ENCODE measurements around the gene GTPBP2. TPM values are rescaled to one million over a fixed set of nuclear protein-coding genes. Genes with fewer than 3 reads are reported as not detected.
A peak's percentile ranks its signal among the peaks of the same experiment; 100 is the strongest.

Gene GTPBP2, protein sequence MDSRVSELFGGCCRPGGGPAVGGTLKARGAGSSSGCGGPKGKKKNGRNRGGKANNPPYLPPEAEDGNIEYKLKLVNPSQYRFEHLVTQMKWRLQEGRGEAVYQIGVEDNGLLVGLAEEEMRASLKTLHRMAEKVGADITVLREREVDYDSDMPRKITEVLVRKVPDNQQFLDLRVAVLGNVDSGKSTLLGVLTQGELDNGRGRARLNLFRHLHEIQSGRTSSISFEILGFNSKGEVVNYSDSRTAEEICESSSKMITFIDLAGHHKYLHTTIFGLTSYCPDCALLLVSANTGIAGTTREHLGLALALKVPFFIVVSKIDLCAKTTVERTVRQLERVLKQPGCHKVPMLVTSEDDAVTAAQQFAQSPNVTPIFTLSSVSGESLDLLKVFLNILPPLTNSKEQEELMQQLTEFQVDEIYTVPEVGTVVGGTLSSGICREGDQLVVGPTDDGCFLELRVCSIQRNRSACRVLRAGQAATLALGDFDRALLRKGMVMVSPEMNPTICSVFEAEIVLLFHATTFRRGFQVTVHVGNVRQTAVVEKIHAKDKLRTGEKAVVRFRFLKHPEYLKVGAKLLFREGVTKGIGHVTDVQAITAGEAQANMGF
- 46.0 and 47.0 TPM in 2 replicates for total RNA-seq (2014; rRNA removed; shearing (Covaris generic))

DNA sequence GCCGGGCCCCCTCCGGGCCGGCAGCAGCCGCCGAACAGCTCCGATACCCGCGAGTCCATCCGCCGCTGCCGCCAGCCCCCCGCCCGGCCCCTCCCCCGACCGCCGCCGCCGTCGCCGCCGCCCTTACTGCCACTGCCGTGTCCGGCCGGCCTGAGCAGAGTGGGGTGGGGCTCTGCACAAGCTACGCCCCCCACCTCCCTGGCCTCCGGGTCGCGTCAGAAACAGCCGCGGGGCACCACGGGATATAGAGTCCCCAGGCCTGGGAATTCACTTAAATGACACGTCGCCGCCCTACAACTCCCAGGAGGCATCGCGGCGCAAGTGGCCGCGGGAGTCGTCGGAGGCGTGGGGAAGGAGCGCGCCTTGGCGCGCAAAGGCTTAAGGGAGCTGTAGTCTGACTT is at the start of gene GTPBP2:
Gene GTPBP2 (minus strand): TSS at position 161 of the 401 bp plus-strand sequence. CDS start 102 bp downstream, at position 59.
- DNase-seq (ENCODE audit: low spot score), result peak; percentile 99
- in situ Hi-C loops (cut with HindIII; ENCODE audit: low sequenced_read_pairs), result no loop called here

DNA sequence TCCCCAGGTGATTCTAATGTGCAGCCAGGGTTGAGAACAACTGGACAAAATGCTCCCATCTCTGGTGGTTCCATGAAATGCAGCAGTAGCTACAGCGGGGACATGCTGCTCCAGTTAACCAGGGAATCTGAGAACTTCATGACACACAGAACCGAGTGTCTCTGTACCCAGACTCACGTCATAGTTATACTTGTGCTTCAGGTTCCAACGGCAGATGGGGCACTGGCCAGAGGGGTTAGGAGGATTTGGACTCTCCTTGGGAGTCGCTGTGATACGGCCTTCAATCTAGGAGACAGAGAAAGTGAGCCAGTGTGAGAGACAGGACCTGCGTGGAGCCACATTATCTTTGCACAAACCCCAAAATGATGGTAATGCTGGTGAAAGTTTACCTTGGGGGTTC is 49.3 kb upstream of the GTPBP2 start:
- in situ Hi-C loops (cut with HindIII; ENCODE audit: low sequenced_read_pairs), result no loop called here

DNA sequence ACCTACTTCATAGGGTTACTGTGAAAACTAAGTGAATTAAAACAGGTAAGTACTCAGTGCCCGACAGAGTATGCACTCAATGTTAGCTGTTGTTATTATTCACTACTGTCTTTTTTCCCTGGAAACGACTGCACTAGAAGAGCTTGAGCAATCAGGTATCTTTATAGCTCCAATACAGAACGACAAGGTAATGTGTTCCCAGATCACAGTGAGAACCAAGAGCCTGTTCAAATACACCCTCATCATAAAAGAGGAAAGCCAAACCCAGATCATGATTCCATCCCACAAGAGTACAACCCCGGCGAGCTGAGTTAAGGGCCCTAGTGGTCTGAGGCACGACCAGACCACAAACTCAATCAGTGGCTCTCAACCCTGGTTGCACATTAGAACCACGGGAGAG is 48.7 kb upstream of the GTPBP2 start:
- in situ Hi-C loops (cut with HindIII; ENCODE audit: low sequenced_read_pairs), result no loop called here
- DNase-seq (ENCODE audit: low spot score), result no peak

More for the DNA sequence above, 49.3 kb upstream of the GTPBP2 start:
- DNase-seq (ENCODE audit: low spot score), result no peak

DNA sequence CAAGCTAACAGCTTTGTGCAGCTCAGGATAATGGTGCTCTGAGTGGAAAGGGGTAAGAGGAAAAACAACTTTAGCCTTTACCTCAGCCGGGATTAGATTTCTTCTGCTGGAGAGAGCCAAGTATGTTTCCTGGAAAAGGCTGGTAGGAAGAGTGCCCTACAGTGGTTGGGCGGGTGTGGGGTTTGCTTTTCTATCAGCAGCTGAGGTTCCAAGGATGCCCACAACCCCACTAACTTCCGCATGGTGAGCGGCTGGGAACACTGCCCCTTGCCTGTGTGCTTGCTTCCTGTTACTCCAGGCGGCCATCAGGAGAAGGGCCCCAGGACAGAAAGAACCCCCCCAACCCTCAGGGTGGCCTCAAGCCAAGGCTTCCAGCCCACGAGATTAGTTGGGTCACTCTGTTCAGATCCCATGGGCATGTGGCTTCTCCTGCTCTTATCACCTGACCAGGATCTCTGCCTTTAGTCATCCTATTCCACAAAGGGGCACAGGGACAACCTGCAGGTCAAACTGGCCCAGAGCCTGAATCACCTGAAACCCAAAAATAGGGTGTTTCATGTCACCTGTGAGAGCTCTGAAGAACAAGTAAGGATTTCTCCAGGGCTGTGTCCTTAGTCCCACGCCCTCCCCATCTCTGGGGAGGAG is 48.0 kb upstream of the GTPBP2 start:
- in situ Hi-C loops (cut with HindIII; ENCODE audit: low sequenced_read_pairs), result no loop called here
- DNase-seq (ENCODE audit: low spot score), result no peak

- in situ Hi-C loops (cut with HindIII; ENCODE audit: low sequenced_read_pairs), result no loop called here
- no peak for DNase-seq (ENCODE audit: low spot score)
Measured at GRCh38 chr6:43674921-43675320, 45.9 kb upstream of the GTPBP2 start.

DNA sequence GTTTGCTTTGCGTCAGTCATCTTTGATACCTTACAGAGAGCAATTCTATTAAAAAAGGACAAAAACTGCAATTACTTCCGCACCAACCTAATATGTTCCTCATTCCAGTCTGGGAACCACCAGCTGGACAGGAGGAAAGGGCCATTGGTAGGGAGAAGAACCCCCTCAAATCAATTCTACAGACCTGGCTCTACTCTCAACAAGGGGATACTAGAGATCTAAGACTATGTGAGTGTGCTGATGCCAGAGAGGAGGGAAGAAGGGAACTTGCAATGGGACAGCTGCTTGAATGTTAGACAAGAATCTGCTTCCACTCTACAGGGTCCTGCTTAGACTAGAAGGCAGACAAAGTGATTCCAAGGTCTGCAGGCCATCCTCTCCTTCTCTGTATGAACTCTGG is 45.2 kb upstream of the GTPBP2 start:
- in situ Hi-C loops (cut with HindIII; ENCODE audit: low sequenced_read_pairs), result no loop called here

DNA sequence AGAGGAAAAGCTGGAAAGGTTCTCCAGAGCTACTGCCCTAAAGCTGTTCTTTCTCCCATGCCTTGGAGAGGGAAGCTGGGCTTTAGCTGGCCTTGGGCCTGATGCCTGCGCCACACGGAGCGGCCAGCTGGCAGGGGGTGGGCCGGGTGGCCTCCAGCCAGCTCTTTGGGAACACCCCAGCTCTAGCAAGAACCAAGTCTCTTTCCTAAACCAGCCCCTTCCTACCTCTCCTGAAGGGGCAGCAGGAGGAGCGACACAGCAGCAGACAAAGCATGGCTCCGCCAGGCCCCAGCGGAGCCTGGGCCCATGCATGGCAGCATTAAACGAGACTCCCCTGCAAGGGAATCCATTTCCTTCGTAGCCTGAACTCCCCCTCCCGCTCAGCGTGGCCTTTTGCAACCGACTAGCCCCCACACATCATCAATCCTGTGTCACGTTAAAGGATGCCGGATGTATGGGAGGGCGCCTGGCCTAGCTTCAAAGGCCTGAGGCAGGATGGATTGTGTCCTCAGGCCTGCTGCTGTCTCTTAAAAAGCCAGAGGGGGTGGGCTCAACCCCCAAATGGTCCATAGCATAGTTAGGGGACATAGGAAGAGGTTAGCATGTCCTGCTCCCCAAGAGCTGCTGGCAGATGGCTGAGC is 44.5 kb upstream of the GTPBP2 start:
- in situ Hi-C loops (cut with HindIII; ENCODE audit: low sequenced_read_pairs), result no loop called here
- DNase-seq (ENCODE audit: low spot score), result peak; percentile 84

More for the DNA sequence above, 45.2 kb upstream of the GTPBP2 start:
- DNase-seq (ENCODE audit: low spot score), result no peak

DNA sequence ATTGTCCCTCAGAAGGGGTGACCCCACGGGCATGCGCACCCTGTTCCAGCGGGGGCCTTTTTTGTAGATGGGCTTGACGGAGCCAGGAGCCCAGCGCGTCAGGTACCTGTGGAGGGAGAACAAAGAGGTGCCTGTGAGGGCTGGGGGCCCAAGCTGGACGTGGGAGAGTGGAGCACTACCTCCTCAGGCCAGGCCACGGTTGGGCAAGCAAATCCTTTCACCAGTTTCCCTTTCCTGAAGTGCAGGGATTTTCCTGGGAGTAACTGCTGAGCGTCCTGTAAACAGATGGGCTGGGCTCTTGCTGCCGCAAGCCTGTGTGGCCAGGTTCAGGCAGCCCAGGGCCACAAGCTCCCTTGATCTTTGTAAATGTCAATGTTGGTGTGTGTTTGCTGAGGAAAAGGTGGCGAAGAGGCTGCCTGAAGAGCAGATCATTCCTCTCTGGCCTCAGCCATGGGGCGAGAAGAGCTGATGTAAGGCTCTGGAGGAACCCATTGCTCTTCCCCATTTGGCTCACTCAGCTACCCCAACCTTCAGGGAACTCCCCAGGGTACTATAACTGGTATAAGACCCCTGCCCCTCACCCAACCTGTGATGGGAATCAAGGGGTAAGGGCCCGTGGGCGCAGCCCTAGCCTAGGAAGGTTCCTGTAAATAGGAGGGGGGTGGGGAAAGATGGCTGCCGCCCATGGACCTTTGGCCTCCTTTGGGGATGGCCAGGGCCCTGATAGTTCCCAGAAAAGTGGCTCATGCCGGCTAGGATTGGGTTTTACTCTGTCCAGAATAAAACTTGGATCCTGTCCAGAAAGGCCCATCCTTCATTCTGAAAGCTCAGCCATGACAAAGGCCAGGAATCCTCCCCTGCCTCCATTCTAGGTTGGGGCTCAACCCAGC is 43.0 kb upstream of the GTPBP2 start:
- DNase-seq (ENCODE audit: low spot score), result no peak
- in situ Hi-C loops (cut with HindIII; ENCODE audit: low sequenced_read_pairs), result no loop called here

GRCh38 chr6:43671011-43671800 is 42.1 kb upstream of the GTPBP2 start:
- no peak for DNase-seq (ENCODE audit: low spot score)
- in situ Hi-C loops (cut with HindIII; ENCODE audit: low sequenced_read_pairs), result no loop called here

- DNase-seq (ENCODE audit: low spot score), result no peak
- in situ Hi-C loops (cut with HindIII; ENCODE audit: low sequenced_read_pairs), result no loop called here
Measured at GRCh38 chr6:43670623-43670986, 41.5 kb upstream of the GTPBP2 start.

- in situ Hi-C loops (cut with HindIII; ENCODE audit: low sequenced_read_pairs), result no loop called here
- no peak for DNase-seq (ENCODE audit: low spot score)
Measured at GRCh38 chr6:43669922-43670622, 41.0 kb upstream of the GTPBP2 start.

GRCh38 chr6:43669050-43669921 is 40.2 kb upstream of the GTPBP2 start:
- in situ Hi-C loops (cut with HindIII; ENCODE audit: low sequenced_read_pairs), result no loop called here
- DNase-seq (ENCODE audit: low spot score), result peak; percentile 9

GRCh38 chr6:43668151-43669028 is 39.3 kb upstream of the GTPBP2 start:
- in situ Hi-C loops (cut with HindIII; ENCODE audit: low sequenced_read_pairs), result no loop called here
- DNase-seq (ENCODE audit: low spot score), result peak; percentile 62

DNA sequence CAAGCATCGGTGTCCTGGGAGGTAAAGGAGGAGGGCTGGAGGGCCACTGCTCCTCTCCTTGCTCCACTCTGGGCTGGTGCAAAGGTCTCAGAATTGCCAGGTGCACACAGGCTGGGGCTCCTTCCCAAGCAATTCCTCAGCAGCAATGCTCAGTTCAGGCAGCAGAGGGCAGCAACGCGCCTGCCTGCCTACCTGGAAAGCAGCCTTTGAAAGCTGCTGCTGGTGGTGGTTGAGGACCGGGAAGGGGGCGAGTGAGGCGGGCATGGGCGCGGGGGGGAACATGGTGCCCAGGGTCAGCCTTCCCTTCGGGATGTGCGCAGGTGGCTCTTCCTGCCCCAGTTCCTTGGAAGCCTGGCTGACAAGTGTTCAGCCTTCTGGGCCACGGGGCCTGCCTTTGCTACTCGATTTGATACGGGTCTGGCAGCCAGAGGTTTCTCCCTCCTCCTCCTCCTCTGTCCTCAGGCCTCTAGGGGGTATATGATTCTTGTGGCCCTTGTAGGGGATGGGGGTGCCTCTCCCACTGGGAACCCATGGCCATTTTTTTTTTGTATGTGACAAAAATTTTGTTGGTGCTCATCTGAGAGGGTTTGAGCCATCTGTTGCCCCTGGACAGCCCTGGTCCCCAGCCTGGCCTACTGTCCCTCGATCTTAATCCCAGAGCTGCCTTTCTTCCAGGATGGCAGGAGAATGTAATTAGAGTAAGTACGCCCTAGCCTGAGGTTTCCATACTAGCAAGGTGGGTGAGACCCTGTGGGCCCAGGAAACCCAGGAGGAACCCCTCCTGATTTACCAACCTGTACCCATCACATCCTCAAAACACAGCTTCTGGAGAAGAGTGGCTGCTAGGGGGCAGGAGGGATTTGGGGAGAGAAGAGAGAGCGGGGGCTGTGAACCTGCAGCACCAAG is 38.4 kb upstream of the GTPBP2 start:
- in situ Hi-C loops (cut with HindIII; ENCODE audit: low sequenced_read_pairs), result no loop called here
- peak; percentile 89 for DNase-seq (ENCODE audit: low spot score)
